KMS-11 (cell line): ENCODE data around the gene DST.

Experiments used
- H2AFZ ChIP-seq: fragments of 200-600 bp; sonication (generic); 2 replicates; pipeline ENCODE4 v1.6.1; 2016; ENCODE audit warnings: antibody characterized with exemption, mixed run types, low read depth
- H3K27ac ChIP-seq: fragments of 200-600 bp; sonication (generic); 2 replicates; pipeline ENCODE4 v1.6.1; 2016; ENCODE audit warnings: mild to moderate bottlenecking, mixed run types
- H3K27me3 ChIP-seq: fragments of 200-600 bp; sonication (generic); 2 replicates; pipeline ENCODE4 v1.6.1; 2017; ENCODE audit warnings: mild to moderate bottlenecking, low read depth, mixed run types, moderate library complexity; ENCODE audit not compliant: insufficient read depth
- H3K36me3 ChIP-seq: fragments of 200-600 bp; sonication (generic); 2 replicates; pipeline ENCODE4 v1.6.1; 2017; ENCODE audit warnings: mild to moderate bottlenecking, mixed run types; ENCODE audit not compliant: insufficient read depth
- H3K4me1 ChIP-seq: fragments of 200-600 bp; sonication (generic); 2 replicates; pipeline ENCODE4 v1.6.1; 2016; ENCODE audit warnings: mild to moderate bottlenecking, low read depth, mixed run types; ENCODE audit not compliant: poor library complexity, severe bottlenecking
- H3K4me2 ChIP-seq: fragments of 200-600 bp; sonication (generic); 2 replicates; pipeline ENCODE4 v1.7.0; 2016; ENCODE audit warnings: mild to moderate bottlenecking, mixed run types
- H3K4me3 ChIP-seq: fragments of 200-600 bp; sonication (generic); IDR thresholded peaks from 2 replicates; pipeline ENCODE4 v1.6.1; 2017; ENCODE audit warnings: low read depth, low read length, mixed read lengths; ENCODE audit not compliant: insufficient read depth
- H3K79me2 ChIP-seq: fragments of 200-600 bp; sonication (generic); 2 replicates; pipeline ENCODE4 v1.6.1; 2016; ENCODE audit warnings: low read depth, mixed run types; ENCODE audit not compliant: insufficient read depth
- H3K9ac ChIP-seq: fragments of 200-600 bp; sonication (generic); 2 replicates; pipeline ENCODE4 v1.6.1; 2016; ENCODE audit warnings: mild to moderate bottlenecking, mixed run types
- H4K20me1 ChIP-seq: fragments of 200-600 bp; sonication (generic); 2 replicates; pipeline ENCODE4 v1.6.1; 2016; ENCODE audit warnings: mild to moderate bottlenecking, mixed run types; ENCODE audit not compliant: insufficient read depth
- CTCF ChIP-seq: fragments of 200-600 bp; sonication (generic); conservative IDR thresholded peaks from 2 replicates; pipeline ENCODE4 v1.6.1; 2017; ENCODE audit warnings: low read depth, mild to moderate bottlenecking, antibody characterized with exemption, low read length, moderate library complexity, mixed read lengths

The DST gene

GRCh38 chr6:56528412-56528841 is 114.3 kb downstream of the DST start:
- no peaks in the 10 kb centered on the region for H3K4me1 ChIP-seq
- no peaks in the 10 kb centered on the region for H3K79me2 ChIP-seq
- H3K27me3 ChIP-seq, result no peaks in the 10 kb centered on the region
- no peak overlapping the region for H3K4me3 ChIP-seq
- H3K4me2 ChIP-seq, result no peak overlapping the region
- H3K9ac ChIP-seq, result no peak overlapping the region
- no peak overlapping the region for H2AFZ ChIP-seq
- peaks cover 3% of the 10 kb centered on the region; the same call in 1 of the 2 replicates for H3K36me3 ChIP-seq
- TF ChIP-seq CTCF, result no peak
- no peak overlapping the region for H3K27ac ChIP-seq
- H4K20me1 ChIP-seq, result no peaks in the 10 kb centered on the region

- H3K27ac ChIP-seq, result no peak overlapping the region
- no peak overlapping the region for H3K4me2 ChIP-seq
- H3K4me3 ChIP-seq, result no peak overlapping the region
- H4K20me1 ChIP-seq, result no peaks in the 10 kb centered on the region
- no peak for TF ChIP-seq CTCF
- no peak overlapping the region for H2AFZ ChIP-seq
- no peaks in the 10 kb centered on the region for H3K4me1 ChIP-seq
- H3K36me3 ChIP-seq, result peaks cover 3% of the 10 kb centered on the region; the same call in 1 of the 2 replicates
- H3K9ac ChIP-seq, result no peak overlapping the region
- no peaks in the 10 kb centered on the region for H3K79me2 ChIP-seq
- H3K27me3 ChIP-seq, result no peaks in the 10 kb centered on the region
Observed at GRCh38 chr6:56527934-56528333, 114.8 kb downstream of the DST start.

GRCh38 chr6:56526860-56527544 is 115.7 kb downstream of the DST start:
- Histone ChIP-seq H3K27ac (no peak overlapping the region), H3K4me3 (no peak overlapping the region), H3K4me2 (no peak overlapping the region), H3K36me3 (peaks cover 3% of the 10 kb centered on the region; the same call in 1 of the 2 replicates), H4K20me1 (no peaks in the 10 kb centered on the region), H3K79me2 (0 out of 2 replicates have a peak, but pooled peaks cover 3% of the 10 kb centered on the region), H3K4me1 (no peaks in the 10 kb centered on the region), H3K9ac (no peak overlapping the region), H3K27me3 (no peaks in the 10 kb centered on the region), H2AFZ (no peak overlapping the region)
- TF ChIP-seq CTCF, result no peak

DNA sequence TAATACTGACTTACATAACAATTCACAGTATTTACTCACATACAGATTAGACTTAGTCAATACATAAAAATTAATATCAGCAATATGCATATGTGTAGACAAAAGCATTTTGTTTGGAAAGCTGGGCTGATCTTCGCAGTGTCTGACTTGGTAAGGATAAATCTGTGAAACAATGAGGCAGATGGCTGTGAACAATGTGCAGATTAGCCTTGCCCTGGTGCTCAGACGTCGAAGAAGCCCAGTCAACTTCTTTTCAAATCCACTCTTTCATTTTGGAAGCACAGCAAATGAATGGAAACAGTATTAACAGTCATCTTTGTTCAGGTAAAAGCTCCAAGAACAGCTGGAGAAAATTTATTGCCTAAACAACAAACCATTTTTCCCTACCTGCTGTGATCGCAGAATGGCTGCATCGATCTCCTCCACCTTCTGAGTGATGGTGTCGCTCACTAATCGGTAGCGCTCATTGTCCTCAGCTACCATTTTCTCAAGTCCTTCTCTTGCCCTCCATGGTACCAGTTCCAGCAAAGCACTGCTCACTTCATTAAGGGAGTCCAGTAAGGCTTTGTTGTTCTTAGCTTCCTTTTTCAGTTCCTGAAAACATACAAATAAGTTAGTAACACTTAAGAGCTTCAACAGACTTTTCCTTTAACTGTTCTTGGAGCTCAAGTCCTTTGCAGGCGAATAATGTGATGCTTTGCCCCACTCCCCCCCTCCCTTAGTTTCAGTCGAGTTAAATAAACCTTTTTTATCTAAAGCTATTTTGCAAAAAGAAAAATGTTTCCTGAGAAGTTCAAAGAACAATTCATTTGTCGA is 116.5 kb downstream of the DST start:
- TF ChIP-seq CTCF, result no peak
- Histone ChIP-seq H4K20me1 (no peaks in the 10 kb centered on the region), H3K79me2 (0 out of 2 replicates have a peak, but pooled peaks cover 3% of the 10 kb centered on the region), H3K9ac (no peak overlapping the region), H2AFZ (no peak overlapping the region), H3K4me2 (no peak overlapping the region), H3K27ac (no peak overlapping the region), H3K4me1 (no peaks in the 10 kb centered on the region), H3K36me3 (peaks cover 3% of the 10 kb centered on the region; the same call in 1 of the 2 replicates), H3K4me3 (no peak overlapping the region), H3K27me3 (no peaks in the 10 kb centered on the region)
